GM23338 (cell line): ENCODE data around the gene RFFL. TPM values are rescaled to one million over a fixed set of nuclear protein-coding genes. Genes with fewer than 3 reads are reported as not detected.

Experiments used
- ATAC-seq: fragments of 200-7000 bp; cut with Tn5 transposase; 3 replicates; pipeline ENCODE4 v1.9.1; 2020
- DNase-seq: peaks from one replicate; pipeline ENCODE4 v3.0.0-alpha.2; 2015; ENCODE audit warnings: low spot score
- H2AFZ ChIP-seq: fragments of 200-600 bp; sonication (generic); 2 replicates; pipeline ENCODE4 v1.8.0; 2016; ENCODE audit warnings: antibody characterized with exemption, mild to moderate bottlenecking, moderate library complexity
- H3F3A ChIP-seq: fragments of 200-600 bp; sonication (generic); replicated peaks from 2 replicates; pipeline ENCODE4 v1.8.0; 2017; ENCODE audit warnings: antibody characterized with exemption, mixed run types, low read depth
- H3K27ac ChIP-seq: fragments of 200-600 bp; sonication (generic); 2 replicates; pipeline ENCODE4 v1.6.1; 2016; ENCODE audit warnings: low read depth
- H3K27me3 ChIP-seq: fragments of 200-600 bp; sonication (generic); 2 replicates; pipeline ENCODE4 v1.8.0; 2016; ENCODE audit warnings: mild to moderate bottlenecking, mixed run types, moderate library complexity; ENCODE audit not compliant: insufficient read depth
- H3K36me3 ChIP-seq: fragments of 200-600 bp; sonication (generic); 2 replicates; pipeline ENCODE4 v1.8.0; 2016; ENCODE audit warnings: mild to moderate bottlenecking; ENCODE audit not compliant: insufficient read depth
- H3K4me1 ChIP-seq: fragments of 200-600 bp; sonication (generic); 2 replicates; pipeline ENCODE4 v1.8.0; 2016; ENCODE audit warnings: mild to moderate bottlenecking, moderate library complexity; ENCODE audit not compliant: insufficient read depth
- H3K4me2 ChIP-seq: fragments of 200-600 bp; sonication (generic); 2 replicates; pipeline ENCODE4 v1.7.1; 2017; ENCODE audit warnings: mixed run types
- H3K4me3 ChIP-seq: fragments of 200-600 bp; sonication (generic); 2 replicates; pipeline ENCODE4 v1.6.1; 2016; ENCODE audit warnings: mixed run types
- H3K79me2 ChIP-seq: fragments of 200-600 bp; sonication (generic); replicated peaks from 2 replicates; pipeline ENCODE4 v1.8.0; 2017; ENCODE audit warnings: mild to moderate bottlenecking; ENCODE audit not compliant: insufficient read depth
- H3K9me2 ChIP-seq: fragments of 200-600 bp; sonication (generic); 2 replicates; pipeline ENCODE4 v1.8.0; 2017; ENCODE audit not compliant: insufficient read depth
- H4K20me1 ChIP-seq: fragments of 200-600 bp; sonication (generic); replicated peaks from 2 replicates; pipeline ENCODE4 v1.8.0; 2017; ENCODE audit warnings: mild to moderate bottlenecking; ENCODE audit not compliant: insufficient read depth
- H3K27ac Mint-ChIP-seq: 2 replicates; pipeline ENCODE4 v1.8.0; 2020; ENCODE audit warnings: inconsistent platforms, mild to moderate bottlenecking, moderate library complexity, mixed read lengths
- H3K27me3 Mint-ChIP-seq: 3 replicates; pipeline ENCODE4 v1.8.0; 2022; ENCODE audit warnings: low read depth, mild to moderate bottlenecking, moderate library complexity, mixed read lengths, inconsistent platforms; ENCODE audit not compliant: insufficient read depth, poor library complexity
- H3K36me3 Mint-ChIP-seq: 3 replicates; pipeline ENCODE4 v1.8.0; 2021; ENCODE audit warnings: low read depth, mild to moderate bottlenecking, inconsistent platforms, moderate library complexity, mixed read lengths
- H3K4me1 Mint-ChIP-seq: 3 replicates; pipeline ENCODE4 v1.8.0; 2020; ENCODE audit warnings: mild to moderate bottlenecking, inconsistent platforms, mixed read lengths
- H3K4me3 Mint-ChIP-seq: 3 replicates; pipeline ENCODE4 v1.8.0; 2021; ENCODE audit warnings: moderate library complexity, mild to moderate bottlenecking, inconsistent platforms, mixed read lengths
- H3K9me3 Mint-ChIP-seq: 3 replicates; pipeline ENCODE4 v1.8.0; 2020; ENCODE audit warnings: moderate library complexity, mild to moderate bottlenecking, inconsistent platforms, mixed read lengths
- CREB1 ChIP-seq: fragments of 250-450 bp; sonication (Bioruptor Pico); IDR thresholded peaks from 2 replicates; pipeline ENCODE4 v1.5.0; 2020; ENCODE audit warnings: low read depth, mild to moderate bottlenecking, moderate library complexity
- EZH2 ChIP-seq: fragments of 200-600 bp; sonication (generic); IDR thresholded peaks from one replicate; pipeline ENCODE4 v1.8.0; 2017; ENCODE audit warnings: antibody characterized with exemption, mild to moderate bottlenecking, low read depth; ENCODE audit not compliant: unreplicated experiment
- JUNB ChIP-seq: IDR thresholded peaks from one replicate; pipeline ENCODE4 v1.6.1; 2016; ENCODE audit warnings: antibody characterized with exemption; ENCODE audit not compliant: unreplicated experiment
- NANOG ChIP-seq: IDR thresholded peaks from 2 replicates; pipeline ENCODE4 v1.6.1; 2016; ENCODE audit warnings: antibody characterized with exemption, borderline replicate concordance
- STAT1 ChIP-seq: IDR thresholded peaks from one replicate; pipeline ENCODE4 v1.6.1; 2016; ENCODE audit warnings: antibody characterized with exemption; ENCODE audit not compliant: unreplicated experiment
- ZNF114 ChIP-seq: fragments of 250-450 bp; sonication (Bioruptor Pico); IDR thresholded peaks from 2 replicates; pipeline ENCODE4 v1.5.0; 2020; ENCODE audit warnings: mild to moderate bottlenecking, moderate library complexity
- ZNF331 ChIP-seq: fragments of 250-450 bp; sonication (Bioruptor Pico); IDR thresholded peaks from 2 replicates; pipeline ENCODE4 v1.5.0; 2020; ENCODE audit warnings: low read depth, mild to moderate bottlenecking, moderate library complexity
- polyA plus RNA-seq: library from polyadenylated mRNA; unstranded; fragments of >200 nt; fragmentation: Nextera tagmentation; extraction: Ambion mirVana; gene quantifications from 2 replicates; pipeline ENCODE4 v1.2.1, GENCODE V29; 2016
- total RNA-seq: library from RNA; depleted of rRNA; stranded (reverse); fragments of >200 nt; shearing (Covaris generic); gene quantifications from 2 replicates; pipeline ENCODE4 v1.2.3, GENCODE V29; 2014
- TF ChIP-seq, protein P1 (sequence below): IDR thresholded peaks from one replicate; pipeline ENCODE4 v1.6.1; 2018; ENCODE audit warnings: antibody characterized with exemption; ENCODE audit not compliant: unreplicated experiment
- TF ChIP-seq, protein P2 (sequence below): IDR thresholded peaks from 2 replicates; pipeline ENCODE4 v1.6.1; 2016; ENCODE audit warnings: antibody characterized with exemption
- TF ChIP-seq, protein P3 (sequence below), 2 experiments: fragments of 200-600 bp in 1 of 2; sonication (generic) in 1 of 2; conservative IDR thresholded peaks; 2 replicates each; pipeline versions ENCODE4 v1.5.1 to v1.6.1; 2016 to 2017; ENCODE audit warnings: antibody characterized with exemption in 2 of 2, low read depth in 2 of 2, mild to moderate bottlenecking in 2 of 2, moderate library complexity in 1 of 2
- TF ChIP-seq, protein P4 (sequence below): fragments of 250-450 bp; sonication (Bioruptor Pico); IDR thresholded peaks from 2 replicates; pipeline ENCODE4 v1.5.0; 2020; ENCODE audit warnings: mild to moderate bottlenecking, moderate library complexity

The RFFL gene
- total and polyA plus RNA-seq, 2 experiments from 2014 or later: 4.1 to 22.2 TPM

DNA sequence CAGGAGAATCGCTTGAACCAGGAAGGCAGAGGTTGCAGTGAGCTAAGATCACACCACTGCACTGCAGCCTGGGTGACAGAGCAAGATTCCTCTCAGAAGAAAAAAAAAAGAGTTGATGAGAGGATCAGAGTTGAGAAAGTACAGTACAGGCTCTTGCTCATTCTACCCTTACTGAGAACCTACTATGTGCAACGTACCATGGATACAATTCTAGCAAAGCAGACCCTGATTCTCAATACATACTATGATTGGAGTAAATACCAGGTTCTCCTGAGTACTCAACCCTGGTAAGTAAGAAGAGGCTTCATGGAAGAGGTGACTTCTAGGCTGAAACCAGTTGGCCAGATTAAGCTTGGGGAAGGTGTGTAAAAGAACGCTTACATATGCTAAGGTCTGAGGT is 1.2 kb downstream of the RFFL start:
- Mint-ChIP-seq H3K27ac (peak overlapping the region; percentile 99; the same call in 1 of the 2 replicates), H3K36me3 (peaks cover 4% of the 10 kb centered on the region; the same call in 1 of the 3 replicates), H3K9me3 (no peaks in the 10 kb centered on the region), H3K27me3 (peaks cover 5% of the 10 kb centered on the region), H3K4me3 (no peak overlapping the region), H3K4me1 (peaks cover 42% of the 10 kb centered on the region)
- Histone ChIP-seq H3K9me2 (no peaks in the 10 kb centered on the region), H3K27me3 (no peaks in the 10 kb centered on the region), H3K27ac (no peak overlapping the region), H3K4me3 (no peak overlapping the region), H3K36me3 (no peaks in the 10 kb centered on the region), H3F3A (no peaks in the 10 kb centered on the region), H3K79me2 (no peaks in the 10 kb centered on the region), H2AFZ (no peak overlapping the region), H4K20me1 (no peaks in the 10 kb centered on the region), H3K4me2 (no peak overlapping the region), H3K4me1 (peaks cover 31% of the 10 kb centered on the region)
- TF ChIP-seq, protein P1, sequence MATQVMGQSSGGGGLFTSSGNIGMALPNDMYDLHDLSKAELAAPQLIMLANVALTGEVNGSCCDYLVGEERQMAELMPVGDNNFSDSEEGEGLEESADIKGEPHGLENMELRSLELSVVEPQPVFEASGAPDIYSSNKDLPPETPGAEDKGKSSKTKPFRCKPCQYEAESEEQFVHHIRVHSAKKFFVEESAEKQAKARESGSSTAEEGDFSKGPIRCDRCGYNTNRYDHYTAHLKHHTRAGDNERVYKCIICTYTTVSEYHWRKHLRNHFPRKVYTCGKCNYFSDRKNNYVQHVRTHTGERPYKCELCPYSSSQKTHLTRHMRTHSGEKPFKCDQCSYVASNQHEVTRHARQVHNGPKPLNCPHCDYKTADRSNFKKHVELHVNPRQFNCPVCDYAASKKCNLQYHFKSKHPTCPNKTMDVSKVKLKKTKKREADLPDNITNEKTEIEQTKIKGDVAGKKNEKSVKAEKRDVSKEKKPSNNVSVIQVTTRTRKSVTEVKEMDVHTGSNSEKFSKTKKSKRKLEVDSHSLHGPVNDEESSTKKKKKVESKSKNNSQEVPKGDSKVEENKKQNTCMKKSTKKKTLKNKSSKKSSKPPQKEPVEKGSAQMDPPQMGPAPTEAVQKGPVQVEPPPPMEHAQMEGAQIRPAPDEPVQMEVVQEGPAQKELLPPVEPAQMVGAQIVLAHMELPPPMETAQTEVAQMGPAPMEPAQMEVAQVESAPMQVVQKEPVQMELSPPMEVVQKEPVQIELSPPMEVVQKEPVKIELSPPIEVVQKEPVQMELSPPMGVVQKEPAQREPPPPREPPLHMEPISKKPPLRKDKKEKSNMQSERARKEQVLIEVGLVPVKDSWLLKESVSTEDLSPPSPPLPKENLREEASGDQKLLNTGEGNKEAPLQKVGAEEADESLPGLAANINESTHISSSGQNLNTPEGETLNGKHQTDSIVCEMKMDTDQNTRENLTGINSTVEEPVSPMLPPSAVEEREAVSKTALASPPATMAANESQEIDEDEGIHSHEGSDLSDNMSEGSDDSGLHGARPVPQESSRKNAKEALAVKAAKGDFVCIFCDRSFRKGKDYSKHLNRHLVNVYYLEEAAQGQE: no peak
- TF ChIP-seq STAT1: no peak
- TF ChIP-seq, protein P2, sequence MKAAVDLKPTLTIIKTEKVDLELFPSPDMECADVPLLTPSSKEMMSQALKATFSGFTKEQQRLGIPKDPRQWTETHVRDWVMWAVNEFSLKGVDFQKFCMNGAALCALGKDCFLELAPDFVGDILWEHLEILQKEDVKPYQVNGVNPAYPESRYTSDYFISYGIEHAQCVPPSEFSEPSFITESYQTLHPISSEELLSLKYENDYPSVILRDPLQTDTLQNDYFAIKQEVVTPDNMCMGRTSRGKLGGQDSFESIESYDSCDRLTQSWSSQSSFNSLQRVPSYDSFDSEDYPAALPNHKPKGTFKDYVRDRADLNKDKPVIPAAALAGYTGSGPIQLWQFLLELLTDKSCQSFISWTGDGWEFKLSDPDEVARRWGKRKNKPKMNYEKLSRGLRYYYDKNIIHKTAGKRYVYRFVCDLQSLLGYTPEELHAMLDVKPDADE: no peak
- TF ChIP-seq CREB1: no peak
- no peak for TF ChIP-seq NANOG
- TF ChIP-seq, protein P3, sequence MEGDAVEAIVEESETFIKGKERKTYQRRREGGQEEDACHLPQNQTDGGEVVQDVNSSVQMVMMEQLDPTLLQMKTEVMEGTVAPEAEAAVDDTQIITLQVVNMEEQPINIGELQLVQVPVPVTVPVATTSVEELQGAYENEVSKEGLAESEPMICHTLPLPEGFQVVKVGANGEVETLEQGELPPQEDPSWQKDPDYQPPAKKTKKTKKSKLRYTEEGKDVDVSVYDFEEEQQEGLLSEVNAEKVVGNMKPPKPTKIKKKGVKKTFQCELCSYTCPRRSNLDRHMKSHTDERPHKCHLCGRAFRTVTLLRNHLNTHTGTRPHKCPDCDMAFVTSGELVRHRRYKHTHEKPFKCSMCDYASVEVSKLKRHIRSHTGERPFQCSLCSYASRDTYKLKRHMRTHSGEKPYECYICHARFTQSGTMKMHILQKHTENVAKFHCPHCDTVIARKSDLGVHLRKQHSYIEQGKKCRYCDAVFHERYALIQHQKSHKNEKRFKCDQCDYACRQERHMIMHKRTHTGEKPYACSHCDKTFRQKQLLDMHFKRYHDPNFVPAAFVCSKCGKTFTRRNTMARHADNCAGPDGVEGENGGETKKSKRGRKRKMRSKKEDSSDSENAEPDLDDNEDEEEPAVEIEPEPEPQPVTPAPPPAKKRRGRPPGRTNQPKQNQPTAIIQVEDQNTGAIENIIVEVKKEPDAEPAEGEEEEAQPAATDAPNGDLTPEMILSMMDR (conservative IDR thresholded peaks at IDR 0.05; ENCODE audit: low read depth in 2 of 2): no peak
- TF ChIP-seq ZNF331: no peak
- TF ChIP-seq ZNF114 (CRISPR knock-in tag): no peak
- no peak for TF ChIP-seq JUNB
- no peak for TF ChIP-seq EZH2
- TF ChIP-seq, protein P4, sequence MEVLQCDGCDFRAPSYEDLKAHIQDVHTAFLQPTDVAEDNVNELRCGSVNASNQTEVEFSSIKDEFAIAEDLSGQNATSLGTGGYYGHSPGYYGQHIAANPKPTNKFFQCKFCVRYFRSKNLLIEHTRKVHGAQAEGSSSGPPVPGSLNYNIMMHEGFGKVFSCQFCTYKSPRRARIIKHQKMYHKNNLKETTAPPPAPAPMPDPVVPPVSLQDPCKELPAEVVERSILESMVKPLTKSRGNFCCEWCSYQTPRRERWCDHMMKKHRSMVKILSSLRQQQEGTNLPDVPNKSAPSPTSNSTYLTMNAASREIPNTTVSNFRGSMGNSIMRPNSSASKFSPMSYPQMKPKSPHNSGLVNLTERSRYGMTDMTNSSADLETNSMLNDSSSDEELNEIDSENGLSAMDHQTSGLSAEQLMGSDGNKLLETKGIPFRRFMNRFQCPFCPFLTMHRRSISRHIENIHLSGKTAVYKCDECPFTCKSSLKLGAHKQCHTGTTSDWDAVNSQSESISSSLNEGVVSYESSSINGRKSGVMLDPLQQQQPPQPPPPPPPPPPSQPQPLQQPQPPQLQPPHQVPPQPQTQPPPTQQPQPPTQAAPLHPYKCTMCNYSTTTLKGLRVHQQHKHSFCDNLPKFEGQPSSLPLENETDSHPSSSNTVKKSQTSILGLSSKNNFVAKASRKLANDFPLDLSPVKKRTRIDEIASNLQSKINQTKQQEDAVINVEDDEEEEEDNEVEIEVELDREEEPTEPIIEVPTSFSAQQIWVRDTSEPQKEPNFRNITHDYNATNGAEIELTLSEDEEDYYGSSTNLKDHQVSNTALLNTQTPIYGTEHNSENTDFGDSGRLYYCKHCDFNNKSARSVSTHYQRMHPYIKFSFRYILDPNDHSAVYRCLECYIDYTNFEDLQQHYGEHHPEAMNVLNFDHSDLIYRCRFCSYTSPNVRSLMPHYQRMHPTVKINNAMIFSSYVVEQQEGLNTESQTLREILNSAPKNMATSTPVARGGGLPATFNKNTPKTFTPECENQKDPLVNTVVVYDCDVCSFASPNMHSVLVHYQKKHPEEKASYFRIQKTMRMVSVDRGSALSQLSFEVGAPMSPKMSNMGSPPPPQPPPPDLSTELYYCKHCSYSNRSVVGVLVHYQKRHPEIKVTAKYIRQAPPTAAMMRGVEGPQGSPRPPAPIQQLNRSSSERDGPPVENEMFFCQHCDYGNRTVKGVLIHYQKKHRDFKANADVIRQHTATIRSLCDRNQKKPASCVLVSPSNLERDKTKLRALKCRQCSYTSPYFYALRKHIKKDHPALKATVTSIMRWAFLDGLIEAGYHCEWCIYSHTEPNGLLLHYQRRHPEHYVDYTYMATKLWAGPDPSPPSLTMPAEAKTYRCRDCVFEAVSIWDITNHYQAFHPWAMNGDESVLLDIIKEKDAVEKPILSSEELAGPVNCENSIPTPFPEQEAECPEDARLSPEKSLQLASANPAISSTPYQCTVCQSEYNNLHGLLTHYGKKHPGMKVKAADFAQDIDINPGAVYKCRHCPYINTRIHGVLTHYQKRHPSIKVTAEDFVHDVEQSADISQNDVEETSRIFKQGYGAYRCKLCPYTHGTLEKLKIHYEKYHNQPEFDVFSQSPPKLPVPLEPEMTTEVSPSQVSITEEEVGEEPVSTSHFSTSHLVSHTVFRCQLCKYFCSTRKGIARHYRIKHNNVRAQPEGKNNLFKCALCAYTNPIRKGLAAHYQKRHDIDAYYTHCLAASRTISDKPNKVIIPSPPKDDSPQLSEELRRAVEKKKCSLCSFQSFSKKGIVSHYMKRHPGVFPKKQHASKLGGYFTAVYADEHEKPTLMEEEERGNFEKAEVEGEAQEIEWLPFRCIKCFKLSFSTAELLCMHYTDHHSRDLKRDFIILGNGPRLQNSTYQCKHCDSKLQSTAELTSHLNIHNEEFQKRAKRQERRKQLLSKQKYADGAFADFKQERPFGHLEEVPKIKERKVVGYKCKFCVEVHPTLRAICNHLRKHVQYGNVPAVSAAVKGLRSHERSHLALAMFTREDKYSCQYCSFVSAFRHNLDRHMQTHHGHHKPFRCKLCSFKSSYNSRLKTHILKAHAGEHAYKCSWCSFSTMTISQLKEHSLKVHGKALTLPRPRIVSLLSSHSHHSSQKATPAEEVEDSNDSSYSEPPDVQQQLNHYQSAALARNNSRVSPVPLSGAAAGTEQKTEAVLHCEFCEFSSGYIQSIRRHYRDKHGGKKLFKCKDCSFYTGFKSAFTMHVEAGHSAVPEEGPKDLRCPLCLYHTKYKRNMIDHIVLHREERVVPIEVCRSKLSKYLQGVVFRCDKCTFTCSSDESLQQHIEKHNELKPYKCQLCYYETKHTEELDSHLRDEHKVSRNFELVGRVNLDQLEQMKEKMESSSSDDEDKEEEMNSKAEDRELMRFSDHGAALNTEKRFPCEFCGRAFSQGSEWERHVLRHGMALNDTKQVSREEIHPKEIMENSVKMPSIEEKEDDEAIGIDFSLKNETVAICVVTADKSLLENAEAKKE (CRISPR knock-in tag): no peak
- no peak for DNase-seq
- ATAC-seq: no peak
